ENCODE data around the gene EP300.
"Not testable (repeated sequence)": the region's sequence is repeated elsewhere in the genome, so short reads cannot be mapped to it uniquely, and the experiment has no call there.

EP300 gene

DNA sequence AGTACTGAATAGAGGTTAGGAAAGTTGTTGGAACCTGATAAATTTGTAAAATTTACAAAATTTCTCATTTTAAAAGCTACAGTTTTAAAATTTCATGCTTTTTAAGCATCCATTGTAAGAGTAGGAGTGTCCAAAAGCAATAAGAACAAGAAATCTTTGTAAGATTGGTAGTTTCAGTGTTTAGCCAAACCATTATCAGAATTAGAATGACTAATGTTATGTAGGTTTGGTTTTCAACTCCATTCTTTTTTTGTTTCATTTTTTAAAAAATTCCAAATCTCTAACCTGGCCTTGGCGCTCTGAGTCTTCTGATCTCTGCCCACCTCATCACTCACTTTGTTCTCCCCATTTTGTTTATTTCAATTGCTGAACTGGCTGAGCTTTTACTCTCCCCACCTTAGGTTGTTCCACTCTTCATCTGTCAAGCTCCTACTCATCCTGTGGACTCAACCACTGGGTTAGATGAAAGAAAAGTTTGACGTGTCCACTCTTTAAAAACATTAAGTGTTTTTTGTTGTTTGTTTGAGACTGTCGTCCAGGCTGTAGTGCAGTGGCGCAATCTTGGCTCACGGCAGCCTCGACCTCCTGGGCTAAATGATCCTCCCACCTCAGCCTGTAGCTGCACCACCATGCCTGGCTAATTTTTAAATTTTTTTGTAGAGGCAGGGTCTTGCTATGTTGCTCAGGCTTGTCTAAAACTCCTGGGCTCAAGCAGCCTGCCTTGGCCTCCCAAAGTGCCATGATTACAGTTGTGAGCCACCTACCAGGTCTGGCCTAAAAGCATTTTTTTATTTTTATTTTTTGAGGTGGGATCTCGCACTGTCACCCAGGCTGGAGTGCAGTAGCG is 14.0 kb downstream of the EP300 start:
- H3K36me3 Mint-ChIP-seq (ENCODE audit: low read depth), result peaks cover 19% of the 10 kb centered on the region
- H3K4me1 Mint-ChIP-seq (ENCODE audit: low read depth), result peaks cover 19% of the 10 kb centered on the region

GRCh38 chr22:41106969-41107325 is 14.6 kb downstream of the EP300 start:
- H3K27me3 Mint-ChIP-seq (ENCODE audit: low read depth), result not testable (repeated sequence)
- peaks cover 19% of the 10 kb centered on the region for H3K4me1 Mint-ChIP-seq (ENCODE audit: low read depth)

More for the DNA sequence above, 14.0 kb downstream of the EP300 start:
- no peaks in the 10 kb centered on the region for H3K9me3 Mint-ChIP-seq
- H3K27me3 Mint-ChIP-seq (ENCODE audit: low read depth), result no peaks in the 10 kb centered on the region
- H3K4me3 Mint-ChIP-seq, result no peak overlapping the region
- H3K27ac Mint-ChIP-seq, result no peak overlapping the region

GRCh38 chr22:41110968-41111367 is 18.6 kb downstream of the EP300 start:
- Mint-ChIP-seq H3K27me3 (ENCODE audit: low read depth) (no peaks in the 10 kb centered on the region), H3K36me3 (ENCODE audit: low read depth) (peaks cover 18% of the 10 kb centered on the region), H3K9me3 (no peaks in the 10 kb centered on the region), H3K4me1 (ENCODE audit: low read depth) (peaks cover 15% of the 10 kb centered on the region), H3K4me3 (no peak overlapping the region), H3K27ac (no peak overlapping the region)

More at GRCh38 chr22:41106969-41107325, 14.6 kb downstream of the EP300 start:
- peaks cover 21% of the 10 kb centered on the region for H3K36me3 Mint-ChIP-seq (ENCODE audit: low read depth)
- not testable (repeated sequence) for H3K9me3 Mint-ChIP-seq, H3K27ac Mint-ChIP-seq, H3K4me3 Mint-ChIP-seq

GRCh38 chr22:41116342-41116741 is 23.9 kb downstream of the EP300 start:
- Mint-ChIP-seq H3K4me3 (no peak overlapping the region), H3K36me3 (ENCODE audit: low read depth) (peaks cover 40% of the 10 kb centered on the region), H3K4me1 (ENCODE audit: low read depth) (peaks cover 17% of the 10 kb centered on the region), H3K27ac (no peak overlapping the region), H3K9me3 (no peaks in the 10 kb centered on the region), H3K27me3 (ENCODE audit: low read depth) (no peaks in the 10 kb centered on the region)

GRCh38 chr22:41117127-41117965 is 25.0 kb downstream of the EP300 start:
- Mint-ChIP-seq H3K4me3 (no peak overlapping the region), H3K27ac (no peak overlapping the region), H3K36me3 (ENCODE audit: low read depth) (peaks cover 38% of the 10 kb centered on the region), H3K27me3 (ENCODE audit: low read depth) (no peaks in the 10 kb centered on the region), H3K4me1 (ENCODE audit: low read depth) (peaks cover 19% of the 10 kb centered on the region), H3K9me3 (no peaks in the 10 kb centered on the region)

- Mint-ChIP-seq H3K27me3 (ENCODE audit: low read depth) (no peaks in the 10 kb centered on the region), H3K4me1 (ENCODE audit: low read depth) (peaks cover 22% of the 10 kb centered on the region), H3K36me3 (ENCODE audit: low read depth) (peaks cover 33% of the 10 kb centered on the region), H3K4me3 (no peak overlapping the region), H3K9me3 (no peaks in the 10 kb centered on the region), H3K27ac (no peak overlapping the region)
Observed at GRCh38 chr22:41123151-41123550, 30.8 kb downstream of the EP300 start.

GRCh38 chr22:41124086-41124485 is 31.7 kb downstream of the EP300 start:
- H3K27me3 Mint-ChIP-seq (ENCODE audit: low read depth), result no peaks in the 10 kb centered on the region
- H3K36me3 Mint-ChIP-seq (ENCODE audit: low read depth), result peaks cover 29% of the 10 kb centered on the region
- H3K9me3 Mint-ChIP-seq, result no peaks in the 10 kb centered on the region
- no peak overlapping the region for H3K27ac Mint-ChIP-seq
- H3K4me3 Mint-ChIP-seq, result no peak overlapping the region
- peaks cover 20% of the 10 kb centered on the region for H3K4me1 Mint-ChIP-seq (ENCODE audit: low read depth)

GRCh38 chr22:41127451-41127850 is 35.1 kb downstream of the EP300 start:
- Mint-ChIP-seq H3K4me3 (no peak overlapping the region), H3K36me3 (ENCODE audit: low read depth) (peaks cover 38% of the 10 kb centered on the region), H3K27ac (no peak overlapping the region), H3K9me3 (no peaks in the 10 kb centered on the region), H3K4me1 (ENCODE audit: low read depth) (peaks cover 12% of the 10 kb centered on the region), H3K27me3 (ENCODE audit: low read depth) (no peaks in the 10 kb centered on the region)

- Mint-ChIP-seq H3K36me3 (ENCODE audit: low read depth) (peaks cover 38% of the 10 kb centered on the region), H3K9me3 (no peaks in the 10 kb centered on the region), H3K4me1 (ENCODE audit: low read depth) (peaks cover 8% of the 10 kb centered on the region), H3K27me3 (ENCODE audit: low read depth) (no peaks in the 10 kb centered on the region), H3K27ac (no peak overlapping the region), H3K4me3 (no peak overlapping the region)
Observed at GRCh38 chr22:41128606-41129005, 36.2 kb downstream of the EP300 start.

- Mint-ChIP-seq H3K36me3 (ENCODE audit: low read depth) (peaks cover 42% of the 10 kb centered on the region), H3K27me3 (ENCODE audit: low read depth) (no peaks in the 10 kb centered on the region), H3K27ac (no peak overlapping the region), H3K4me1 (ENCODE audit: low read depth) (peaks cover 6% of the 10 kb centered on the region), H3K4me3 (no peak overlapping the region), H3K9me3 (no peaks in the 10 kb centered on the region)
Observed at GRCh38 chr22:41132550-41132949, 40.2 kb downstream of the EP300 start.

- H3K36me3 Mint-ChIP-seq (ENCODE audit: low read depth), result peaks cover 40% of the 10 kb centered on the region
- no peak overlapping the region for H3K27ac Mint-ChIP-seq
- H3K4me1 Mint-ChIP-seq (ENCODE audit: low read depth), result no peaks in the 10 kb centered on the region
- H3K9me3 Mint-ChIP-seq, result no peaks in the 10 kb centered on the region
- no peak overlapping the region for H3K4me3 Mint-ChIP-seq
- no peaks in the 10 kb centered on the region for H3K27me3 Mint-ChIP-seq (ENCODE audit: low read depth)
Observed at GRCh38 chr22:41140365-41140957, 48.1 kb downstream of the EP300 start.

DNA sequence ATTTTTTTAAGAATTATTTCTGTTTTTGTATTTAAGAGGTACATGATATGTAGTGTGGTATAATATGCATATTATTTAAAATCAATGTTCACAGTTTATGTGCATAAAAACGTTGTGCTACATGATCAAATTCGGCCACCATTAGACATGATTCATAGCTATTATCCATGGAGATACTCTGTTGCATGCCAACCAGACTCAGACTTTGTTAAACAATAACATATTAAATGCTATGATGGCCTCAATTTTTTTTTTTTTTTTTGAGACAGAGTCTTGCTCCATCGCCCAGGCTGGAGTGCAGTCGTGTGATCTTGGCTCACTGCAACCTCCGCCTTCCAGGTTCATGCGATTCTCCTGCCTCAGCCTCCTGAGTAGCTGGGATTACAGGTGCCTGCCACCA is 53.5 kb downstream of the EP300 start:
- not testable (repeated sequence) for H3K4me3 Mint-ChIP-seq; H3K27me3 Mint-ChIP-seq (ENCODE audit: low read depth); H3K4me1 Mint-ChIP-seq (ENCODE audit: low read depth); H3K9me3 Mint-ChIP-seq; H3K27ac Mint-ChIP-seq
- peaks cover 44% of the 10 kb centered on the region for H3K36me3 Mint-ChIP-seq (ENCODE audit: low read depth)

DNA sequence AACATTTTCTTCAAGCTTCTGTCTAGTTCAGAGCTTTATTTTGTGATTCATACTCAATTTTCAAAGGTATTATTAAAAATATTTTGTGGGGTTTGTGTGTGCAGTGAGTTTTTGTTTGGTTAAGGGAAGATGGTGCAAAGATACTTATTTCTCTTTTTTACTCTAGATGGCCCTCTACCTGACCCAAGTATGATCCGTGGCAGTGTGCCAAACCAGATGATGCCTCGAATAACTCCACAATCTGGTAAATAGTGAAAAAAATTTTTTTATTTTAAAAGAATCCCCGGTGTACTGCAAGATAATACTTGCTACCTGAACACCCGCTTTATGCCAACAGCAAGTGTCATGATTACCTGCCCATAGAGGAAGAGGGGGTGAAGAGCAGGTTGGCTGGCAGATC is 54.2 kb downstream of the EP300 start:
- Mint-ChIP-seq H3K36me3 (ENCODE audit: low read depth) (peaks cover 47% of the 10 kb centered on the region), H3K4me1 (ENCODE audit: low read depth) (no peaks in the 10 kb centered on the region), H3K27ac (no peak overlapping the region), H3K4me3 (no peak overlapping the region), H3K9me3 (no peaks in the 10 kb centered on the region), H3K27me3 (ENCODE audit: low read depth) (no peaks in the 10 kb centered on the region)

- H3K27me3 Mint-ChIP-seq (ENCODE audit: low read depth), result no peaks in the 10 kb centered on the region
- no peaks in the 10 kb centered on the region for H3K4me1 Mint-ChIP-seq (ENCODE audit: low read depth)
- no peak overlapping the region for H3K27ac Mint-ChIP-seq
- H3K4me3 Mint-ChIP-seq, result no peak overlapping the region
- no peaks in the 10 kb centered on the region for H3K9me3 Mint-ChIP-seq
- peaks cover 42% of the 10 kb centered on the region for H3K36me3 Mint-ChIP-seq (ENCODE audit: low read depth)
Observed at GRCh38 chr22:41147722-41148121, 55.3 kb downstream of the EP300 start.

GRCh38 chr22:41152902-41153301 is 60.5 kb downstream of the EP300 start:
- H3K27ac Mint-ChIP-seq, result no peak overlapping the region
- H3K9me3 Mint-ChIP-seq, result no peaks in the 10 kb centered on the region
- H3K36me3 Mint-ChIP-seq (ENCODE audit: low read depth), result peaks cover 56% of the 10 kb centered on the region
- no peaks in the 10 kb centered on the region for H3K27me3 Mint-ChIP-seq (ENCODE audit: low read depth)
- no peaks in the 10 kb centered on the region for H3K4me1 Mint-ChIP-seq (ENCODE audit: low read depth)
- H3K4me3 Mint-ChIP-seq, result no peak overlapping the region

Measured in T-helper 1 cell treated with Interleukin-12 subunit alpha and Interleukin-12 subunit beta and Interleukin-4 antibody, amounts not matched to agents 30 μg/mL and 1 μg/mL, for 36 hours (primary cell).